NCI-H748 treated with DMSO at 0.1 percent for 48 hours (cell line): ENCODE data around the gene MDFI.

Experiments used
- DNase-seq: peaks from one replicate; lab custom pipeline; 2025; lab: John Stamatoyannopoulos, UW

Gene MDFI, protein sequence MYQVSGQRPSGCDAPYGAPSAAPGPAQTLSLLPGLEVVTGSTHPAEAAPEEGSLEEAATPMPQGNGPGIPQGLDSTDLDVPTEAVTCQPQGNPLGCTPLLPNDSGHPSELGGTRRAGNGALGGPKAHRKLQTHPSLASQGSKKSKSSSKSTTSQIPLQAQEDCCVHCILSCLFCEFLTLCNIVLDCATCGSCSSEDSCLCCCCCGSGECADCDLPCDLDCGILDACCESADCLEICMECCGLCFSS

DNA sequence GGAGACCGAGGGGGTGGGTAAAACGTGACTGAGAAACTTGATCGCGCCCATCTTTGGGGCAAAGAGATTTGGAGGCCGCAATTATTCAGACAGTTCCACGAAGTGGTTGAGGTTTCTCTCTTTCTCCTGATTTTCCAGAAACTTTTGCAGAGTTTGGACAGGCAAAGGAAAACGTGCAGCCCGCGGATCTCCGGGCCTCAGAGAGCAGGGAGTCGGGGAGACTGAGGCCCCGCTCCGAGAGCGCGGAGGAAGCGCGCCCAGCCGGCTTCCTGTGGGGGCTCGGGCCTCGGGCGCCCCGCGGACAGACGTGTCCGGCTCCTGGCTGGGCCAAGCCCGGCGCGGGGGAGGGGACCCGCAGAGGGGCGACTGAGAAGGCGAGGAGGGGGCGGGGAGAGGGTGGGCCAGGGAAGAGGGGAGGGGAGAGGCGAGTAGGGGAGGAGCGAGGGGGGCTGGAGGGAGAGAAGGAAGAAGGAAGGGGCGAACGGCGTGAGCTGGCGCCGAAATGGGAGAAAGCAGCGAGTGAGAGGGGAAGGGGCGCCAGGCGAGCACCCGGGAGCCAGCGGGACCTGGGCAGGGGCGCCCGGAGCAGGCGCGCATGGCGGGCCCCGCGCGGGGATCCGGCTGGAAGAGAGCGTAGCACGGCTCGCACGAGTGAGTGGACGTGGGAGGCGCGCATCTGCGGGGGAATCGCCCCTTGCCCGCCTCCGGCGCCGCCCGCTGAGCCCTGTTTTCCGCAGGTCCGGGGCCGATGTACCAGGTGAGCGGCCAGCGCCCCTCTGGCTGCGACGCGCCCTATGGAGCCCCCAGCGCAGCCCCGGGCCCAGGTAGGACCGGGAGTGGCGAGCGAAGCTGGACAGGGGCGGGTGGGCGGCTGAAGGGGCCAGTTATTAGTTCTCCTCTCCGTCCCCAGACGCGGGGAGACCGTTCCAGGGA is at the start of gene MDFI:
Gene MDFI (plus strand): TSS at position 467 of the 933 bp plus-strand sequence. CDS start 282 bp downstream, at position 749.
- peak; percentile 16 for DNase-seq

DNA sequence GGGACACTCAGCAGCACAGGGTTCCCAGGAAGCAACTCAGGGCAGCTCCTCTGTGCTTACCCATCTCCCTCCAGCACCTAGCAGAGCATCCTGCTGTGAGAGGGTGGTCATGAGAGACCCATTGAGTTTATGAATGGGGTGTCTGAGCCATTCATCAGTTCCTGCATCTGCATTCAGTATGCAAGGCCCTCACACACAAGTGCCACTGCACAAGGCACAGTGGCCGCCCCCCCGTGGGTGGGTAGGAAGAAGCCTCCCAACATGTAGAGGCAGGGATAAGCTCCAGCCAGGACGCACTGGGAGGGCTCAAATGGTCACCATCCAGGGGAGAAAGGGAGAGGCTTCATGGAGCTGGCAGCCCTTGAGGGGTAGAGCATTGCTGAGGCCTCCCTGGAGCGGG is 49.0 kb upstream of the MDFI start:
- no peak for DNase-seq

GRCh38 chr6:41589636-41590622 is 48.3 kb upstream of the MDFI start:
- no peak for DNase-seq

DNA sequence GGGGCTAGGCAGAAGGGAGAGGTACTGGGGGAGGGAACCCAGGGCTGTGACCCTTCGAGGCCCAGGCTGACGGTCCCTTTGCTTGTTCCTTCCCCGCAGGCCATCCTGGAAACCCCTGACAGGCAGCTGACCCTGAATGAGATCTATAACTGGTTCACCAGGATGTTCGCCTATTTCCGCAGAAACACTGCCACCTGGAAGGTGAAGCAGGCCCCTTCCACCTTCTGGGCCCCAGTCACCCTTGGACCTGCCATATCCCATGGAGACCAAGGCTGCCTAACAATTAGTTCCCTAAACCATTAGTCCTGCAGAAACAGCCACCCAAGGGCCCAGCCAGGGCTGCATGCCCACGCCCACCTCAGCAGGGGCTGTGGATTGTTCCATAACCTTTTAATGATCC is 47.1 kb upstream of the MDFI start:
- no peak for DNase-seq

DNA sequence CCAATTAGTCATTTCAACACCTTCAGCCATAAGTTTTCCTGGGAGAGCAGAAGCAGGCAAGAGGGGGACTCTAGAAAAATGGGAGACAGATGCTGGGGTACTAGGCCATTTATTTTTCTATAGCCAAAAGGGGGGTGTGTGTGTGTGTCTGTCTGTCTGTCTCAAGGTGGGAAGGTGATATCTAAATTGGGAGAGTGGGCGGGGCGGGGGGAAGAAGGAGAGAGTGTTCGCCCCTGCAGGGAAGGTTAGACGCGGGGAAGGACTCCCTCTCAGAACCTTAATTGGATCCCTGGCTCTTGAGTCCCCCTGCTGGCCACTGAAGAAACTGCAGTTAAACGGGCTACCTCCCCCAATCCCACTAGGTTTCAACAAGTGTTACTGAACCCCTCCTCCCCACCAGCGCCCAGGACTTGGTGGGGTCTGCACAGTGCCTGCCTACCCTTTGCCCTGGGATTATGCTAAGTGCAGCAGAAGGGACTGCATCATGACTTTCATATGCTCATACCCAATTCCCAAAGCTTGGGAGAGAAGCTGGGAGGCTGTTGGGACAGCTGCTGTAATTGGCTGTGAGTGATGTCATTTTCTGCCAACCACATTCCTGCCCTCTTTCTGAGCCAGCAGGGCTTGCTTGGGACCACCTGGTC is 46.3 kb upstream of the MDFI start:
- peak; percentile 39 for DNase-seq

- DNase-seq, result no peak
These were observed 44.9 kb upstream of the MDFI start for GRCh38 chr6:41593406-41593805.

GRCh38 chr6:41593839-41594238 is 44.4 kb upstream of the MDFI start:
- DNase-seq, result no peak

GRCh38 chr6:41594326-41594725 is 43.9 kb upstream of the MDFI start:
- no peak for DNase-seq

DNA sequence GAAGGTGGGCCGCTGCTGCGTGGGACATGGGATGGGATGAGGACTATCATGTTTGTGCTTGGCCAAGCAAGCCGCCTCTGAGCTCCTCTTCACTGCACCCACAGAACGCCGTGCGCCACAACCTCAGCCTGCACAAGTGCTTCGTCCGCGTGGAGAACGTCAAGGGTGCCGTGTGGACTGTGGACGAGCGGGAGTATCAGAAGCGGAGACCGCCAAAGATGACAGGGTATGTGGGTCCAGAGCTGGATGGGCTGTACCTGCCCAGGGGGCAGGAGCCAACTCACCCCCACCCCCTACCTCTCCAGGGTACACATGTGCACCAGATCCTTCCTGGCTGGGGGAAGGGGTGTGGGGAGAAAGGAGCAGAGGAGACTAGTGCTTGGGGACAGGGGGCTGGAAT is 43.5 kb upstream of the MDFI start:
- no peak for DNase-seq

- DNase-seq, result no peak
These were observed 43.1 kb upstream of the MDFI start for GRCh38 chr6:41595166-41595565.

DNA sequence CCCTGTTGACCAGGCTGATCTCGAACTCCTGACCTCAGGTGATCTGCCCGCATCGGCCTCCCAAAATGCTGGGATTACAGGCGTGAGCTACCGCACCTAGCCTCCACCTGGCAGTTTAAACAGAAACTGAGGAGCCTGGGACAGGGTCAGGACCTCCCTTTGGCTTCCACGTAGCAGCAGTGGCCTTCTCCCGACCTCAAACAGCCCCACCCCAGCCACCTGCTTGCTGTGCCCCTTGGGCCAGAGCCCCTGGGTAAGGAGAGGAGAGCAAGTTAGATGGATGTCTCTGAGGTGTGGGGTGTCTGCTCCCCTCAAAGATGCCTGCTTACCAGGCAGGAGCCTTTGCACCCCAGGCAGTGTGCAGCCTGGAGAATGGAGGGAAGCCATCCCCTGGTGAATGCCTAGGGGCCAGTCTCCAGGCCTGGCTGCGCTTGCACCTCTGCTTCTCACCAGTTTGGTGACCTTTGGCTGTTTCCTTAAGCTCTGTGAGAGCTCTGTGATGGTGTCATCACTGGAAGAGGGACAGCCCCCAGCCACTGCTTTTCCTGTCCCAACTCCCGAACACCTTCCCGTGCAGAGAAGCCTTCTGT is 42.1 kb upstream of the MDFI start:
- no peak for DNase-seq

GRCh38 chr6:41596807-41597206 is 41.5 kb upstream of the MDFI start:
- no peak for DNase-seq

DNA sequence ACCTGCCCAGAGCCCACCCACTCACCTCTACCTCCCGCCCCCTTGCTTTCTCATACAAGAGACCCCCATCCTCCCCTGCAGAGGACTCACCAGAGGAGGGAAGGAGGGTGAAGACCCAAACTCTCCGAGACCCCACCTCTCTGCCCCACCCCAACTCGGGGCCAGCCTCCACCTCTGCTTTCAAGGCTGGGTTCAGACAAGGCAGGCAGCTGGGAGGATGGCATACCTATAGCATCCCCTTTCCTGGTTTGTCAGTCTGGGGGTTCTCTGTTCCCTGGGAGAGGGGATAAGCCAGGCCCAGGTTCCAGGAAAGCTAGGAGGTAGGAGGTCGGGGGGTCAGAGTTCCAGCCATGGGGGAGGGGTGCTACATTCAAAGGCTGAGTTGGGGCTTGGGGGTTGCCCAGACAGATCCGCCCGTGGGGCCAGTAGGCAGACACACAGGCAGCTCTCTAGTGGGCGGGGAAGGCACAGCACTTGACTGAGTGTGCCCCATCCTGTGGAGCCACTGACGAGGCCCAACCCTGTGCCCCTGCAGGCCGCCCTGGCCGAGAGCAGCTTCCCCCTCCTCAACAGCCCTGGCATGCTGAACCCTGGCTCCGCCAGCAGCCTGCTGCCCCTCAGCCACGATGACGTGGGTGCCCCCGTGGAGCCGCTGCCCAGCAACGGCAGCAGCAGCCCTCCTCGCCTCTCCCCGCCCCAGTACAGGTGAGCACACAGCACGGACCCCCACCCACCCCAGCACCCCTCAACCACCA is 40.8 kb upstream of the MDFI start:
- DNase-seq, result no peak

- DNase-seq, result no peak
These were observed 39.6 kb upstream of the MDFI start for GRCh38 chr6:41598670-41599014.

- no peak for DNase-seq
These were observed 39.0 kb upstream of the MDFI start for GRCh38 chr6:41599015-41599851.

GRCh38 chr6:41599852-41600445 is 38.3 kb upstream of the MDFI start:
- no peak for DNase-seq

GRCh38 chr6:41600499-41601247 is 37.6 kb upstream of the MDFI start:
- no peak for DNase-seq

DNA sequence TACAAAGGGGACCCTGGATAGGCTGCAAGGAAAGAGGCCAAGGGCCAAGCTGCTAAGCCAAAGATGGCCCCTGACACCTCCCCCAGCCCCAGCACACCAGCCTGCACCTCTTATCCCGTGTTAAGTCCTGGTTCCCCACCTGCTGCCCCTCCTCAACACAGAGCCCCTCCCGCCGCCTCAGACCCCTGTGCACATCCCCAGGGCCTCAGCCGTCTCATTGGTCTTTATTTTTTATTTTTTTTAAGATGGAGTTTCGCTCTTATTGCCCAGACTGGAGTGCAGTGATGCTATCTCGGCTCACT is 37.1 kb upstream of the MDFI start:
- no peak for DNase-seq

DNA sequence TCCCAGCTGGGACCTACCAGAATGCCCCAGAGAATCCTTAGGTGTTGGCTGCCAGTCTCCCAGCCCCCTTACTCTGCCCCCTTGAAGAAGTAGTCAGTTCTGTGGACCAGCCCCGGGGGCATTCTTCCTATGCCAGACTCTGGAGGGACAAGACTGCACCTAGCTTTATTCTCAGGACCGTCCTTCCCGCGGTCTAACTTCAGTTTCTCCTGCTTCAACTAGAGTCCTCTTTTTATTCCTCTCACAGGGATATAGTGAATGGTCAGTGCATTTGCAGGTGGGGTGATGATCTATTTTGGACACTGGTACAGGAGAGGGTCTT is 35.9 kb upstream of the MDFI start:
- DNase-seq, result no peak
